ENCODE measurements around the gene PSMD1.
"Not testable (repeated sequence)": the region's sequence is repeated elsewhere in the genome, so short reads cannot be mapped to it uniquely, and the experiment has no call there.

Gene PSMD1

GRCh38 chr2:231053846-231054245, 2.8 kb upstream of the PSMD1 start:
- ATAC-seq (no peak), DNase-seq (no peak)

GRCh38 chr2:231057590-231057989, 923 bp downstream of the PSMD1 start:
- DNase-seq, result no peak
- no peak for ATAC-seq

- DNase-seq, result no peak
- ATAC-seq, result no peak
These were observed 2.3 kb downstream of the PSMD1 start for GRCh38 chr2:231058761-231059550.

GRCh38 chr2:231059756-231060155, 3.1 kb downstream of the PSMD1 start:
- no peak for DNase-seq
- no peak for ATAC-seq

- ATAC-seq, result no peak
These were observed 6.1 kb downstream of the PSMD1 start for GRCh38 chr2:231062776-231063175.

GRCh38 chr2:231063347-231063746, 6.7 kb downstream of the PSMD1 start:
- ATAC-seq, result no peak
- DNase-seq, result no peak

More at GRCh38 chr2:231062776-231063175, 6.1 kb downstream of the PSMD1 start:
- DNase-seq, result no peak

GRCh38 chr2:231065966-231066365, 9.3 kb downstream of the PSMD1 start:
- DNase-seq (no peak), ATAC-seq (no peak)

GRCh38 chr2:231067531-231067930, 10.9 kb downstream of the PSMD1 start:
- not testable (repeated sequence) for DNase-seq, ATAC-seq

- ATAC-seq (peak; percentile 92), DNase-seq (no peak)
These were observed 12.0 kb downstream of the PSMD1 start for GRCh38 chr2:231068525-231069222.

GRCh38 chr2:231069379-231070054, 12.8 kb downstream of the PSMD1 start:
- no peak for ATAC-seq
- no peak for DNase-seq

- DNase-seq (no peak), ATAC-seq (no peak)
These were observed 27.9 kb downstream of the PSMD1 start for GRCh38 chr2:231084565-231084964.

- DNase-seq (no peak), ATAC-seq (no peak)
These were observed 32.1 kb downstream of the PSMD1 start for GRCh38 chr2:231088754-231089153.

- ATAC-seq (no peak), DNase-seq (no peak)
These were observed 37.3 kb downstream of the PSMD1 start for GRCh38 chr2:231093933-231094332.

GRCh38 chr2:231094736-231095346, 38.2 kb downstream of the PSMD1 start:
- ATAC-seq (no peak), DNase-seq (no peak)

- ATAC-seq (no peak), DNase-seq (peak; percentile 26)
These were observed 43.3 kb downstream of the PSMD1 start for GRCh38 chr2:231099918-231100317.

- DNase-seq, ATAC-seq: not testable (repeated sequence)
These were observed 43.7 kb downstream of the PSMD1 start for GRCh38 chr2:231100321-231100720.

- ATAC-seq, result no peak
- DNase-seq, result no peak
These were observed 44.3 kb downstream of the PSMD1 start for GRCh38 chr2:231100990-231101389.

- no peak for ATAC-seq
- DNase-seq, result no peak
These were observed 46.1 kb downstream of the PSMD1 start for GRCh38 chr2:231102772-231103171.

- ATAC-seq (no peak), DNase-seq (peak; percentile 51)
These were observed 47.5 kb downstream of the PSMD1 start for GRCh38 chr2:231104115-231104713.

- ATAC-seq (no peak), DNase-seq (no peak)
These were observed 53.9 kb downstream of the PSMD1 start for GRCh38 chr2:231110551-231110950.

- DNase-seq (no peak), ATAC-seq (no peak)
These were observed 55.3 kb downstream of the PSMD1 start for GRCh38 chr2:231111987-231112386.

- DNase-seq (no peak), ATAC-seq (no peak)
These were observed 56.8 kb downstream of the PSMD1 start for GRCh38 chr2:231113489-231113888.

All from stimulated activated naive CD8-positive, alpha-beta T cell treated with anti-CD3 and anti-CD28 coated beads, Interleukin-15, Interleukin-2, amounts not matched to agents 100 U/mL and 50 U/mL, for 24 hours (primary cell).